ENCODE data around the gene ST3GAL3. TPM values are rescaled to one million over a fixed set of nuclear protein-coding genes. Genes with fewer than 3 reads are reported as not detected.

ST3GAL3 gene
- total and polyA plus RNA-seq, 8 donors: 1.6 to 68.3 (median 6.7) TPM

GRCh38 chr1:43944860-43945259, 237.5 kb downstream of the ST3GAL3 start:
- Histone ChIP-seq H3K4me1 (peaks cover 32 to 52% (median 40%) of the 10 kb centered on the region in 4 donors), H3K4me3 (no peak overlapping the region), H3K36me3 (peaks cover 5 to 8% (median 5%) of the 10 kb centered on the region in 4 donors), H3K27ac (no peak overlapping the region), H3K9me3 (no peaks in the 10 kb centered on the region), H3K27me3 (no peaks in the 10 kb centered on the region)
- no peak for TF ChIP-seq EP300 (IDR thresholded peaks at IDR 0.05)
- no peak for TF ChIP-seq POLR2AphosphoS5 (IDR thresholded peaks at IDR 0.05)
- no peak for TF ChIP-seq CTCF (IDR thresholded peaks at IDR 0.05)
- TF ChIP-seq POLR2A (IDR thresholded peaks at IDR 0.05): no peak
- intact Hi-C loops (cut with DNase I; ENCODE audit: low total_unique reads): no loop called here
- WGBS, 5 donors: 92 to 100% (median 100%) methylated on average over 1 of the region's 1 CpG
- DNase-seq: no peak

- DNase-seq: no peak
- Histone ChIP-seq H3K27me3 (no peaks in the 10 kb centered on the region), H3K27ac (peak overlapping the region; percentile 96 to 99 (median 97)), H3K4me3 (peak overlapping the region; percentile 63 to 91 (median 82)), H3K9me3 (no peaks in the 10 kb centered on the region), H3K4me1 (peaks cover 32 to 54% (median 42%) of the 10 kb centered on the region in 4 donors), H3K36me3 (peaks cover 6 to 17% (median 14%) of the 10 kb centered on the region in 4 donors)
- no peak for TF ChIP-seq CTCF (IDR thresholded peaks at IDR 0.05)
- no peak for TF ChIP-seq POLR2AphosphoS5 (IDR thresholded peaks at IDR 0.05)
- TF ChIP-seq POLR2A (IDR thresholded peaks at IDR 0.05): no peak
- no peak for TF ChIP-seq EP300 (IDR thresholded peaks at IDR 0.05)
- intact Hi-C loops (cut with DNase I; ENCODE audit: low total_unique reads): no loop called here
- 0 to 11% (median 3%) methylated on average over 3 of the region's 3 CpGs for WGBS, 5 donors
Observed at GRCh38 chr1:43945674-43946235, 238.4 kb downstream of the ST3GAL3 start.

DNA sequence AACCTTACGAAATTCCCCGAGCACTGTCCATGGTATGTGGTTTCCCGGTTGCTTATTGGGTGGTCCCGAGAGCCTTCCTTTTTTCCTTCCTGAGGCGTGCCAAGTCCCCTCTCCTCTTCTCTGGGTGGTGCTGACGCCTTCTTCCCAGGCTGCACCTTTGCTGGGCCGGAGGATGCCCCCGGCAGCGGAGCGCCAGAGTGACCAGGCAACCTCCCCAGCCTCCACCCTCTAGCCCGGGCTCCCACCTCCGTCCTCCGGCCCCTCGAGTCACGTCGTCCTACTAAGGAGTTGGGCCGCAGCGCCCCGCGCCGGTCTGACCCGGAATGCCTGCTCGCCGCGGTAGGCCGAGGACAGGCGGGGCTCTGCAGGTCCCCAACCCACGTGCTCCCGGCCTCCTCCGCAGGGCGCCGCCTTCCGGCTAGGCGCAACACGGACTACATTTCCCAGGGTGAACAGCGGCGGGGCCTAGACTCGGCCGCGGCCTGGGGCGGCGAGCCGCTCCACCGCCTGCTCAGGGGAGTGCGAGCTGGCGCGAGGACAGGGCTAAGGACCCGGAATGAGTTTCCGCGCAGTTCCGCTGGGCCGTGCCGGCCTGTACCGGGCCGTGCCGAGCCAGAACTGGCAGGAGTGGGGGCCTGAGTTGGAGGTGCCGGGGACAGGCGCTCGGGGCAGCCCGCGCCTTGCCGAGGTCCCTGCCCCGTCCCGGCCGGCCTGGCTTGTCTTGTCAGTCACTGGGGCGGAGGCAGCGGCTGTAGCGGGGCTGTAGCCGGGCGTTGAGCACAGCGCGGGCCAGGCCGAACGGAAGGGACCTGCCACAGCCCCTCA, 239.1 kb downstream of the ST3GAL3 start, which contains the start of gene IPO13:
Gene IPO13, plus strand, starts transcription at position 715 of the 825 bp plus-strand sequence. CDS start 651 bp downstream, outside the sequence.
- 0 to 1% (median 0%) methylated on average over 29 to 74 of the region's 74 CpGs for WGBS, 5 donors
- Histone ChIP-seq H3K27me3 (no peaks in the 10 kb centered on the region), H3K4me3 (peak within 1 kb of the TSS; percentile 63 to 91 (median 82)), H3K9me3 (no peaks in the 10 kb centered on the region), H3K36me3 (peaks cover 6 to 22% (median 18%) of the 10 kb centered on the region in 4 donors), H3K4me1 (peaks cover 32 to 54% (median 42%) of the 10 kb centered on the region in 4 donors), H3K27ac (peak within 1 kb of the TSS; percentile 96 to 99 (median 97))
- peak; percentile 94 to 99 for DNase-seq
- TF ChIP-seq POLR2A (IDR thresholded peaks at IDR 0.05) (no peak), CTCF (IDR thresholded peaks at IDR 0.05) (peak in 5 of 7 experiments; percentile 68 to 86 (median 81)), POLR2AphosphoS5 (IDR thresholded peaks at IDR 0.05) (peak; percentile 78 to 88 (median 79)), EP300 (IDR thresholded peaks at IDR 0.05) (no peak)
- intact Hi-C loops (cut with DNase I; ENCODE audit: low total_unique reads): no loop called here

DNA sequence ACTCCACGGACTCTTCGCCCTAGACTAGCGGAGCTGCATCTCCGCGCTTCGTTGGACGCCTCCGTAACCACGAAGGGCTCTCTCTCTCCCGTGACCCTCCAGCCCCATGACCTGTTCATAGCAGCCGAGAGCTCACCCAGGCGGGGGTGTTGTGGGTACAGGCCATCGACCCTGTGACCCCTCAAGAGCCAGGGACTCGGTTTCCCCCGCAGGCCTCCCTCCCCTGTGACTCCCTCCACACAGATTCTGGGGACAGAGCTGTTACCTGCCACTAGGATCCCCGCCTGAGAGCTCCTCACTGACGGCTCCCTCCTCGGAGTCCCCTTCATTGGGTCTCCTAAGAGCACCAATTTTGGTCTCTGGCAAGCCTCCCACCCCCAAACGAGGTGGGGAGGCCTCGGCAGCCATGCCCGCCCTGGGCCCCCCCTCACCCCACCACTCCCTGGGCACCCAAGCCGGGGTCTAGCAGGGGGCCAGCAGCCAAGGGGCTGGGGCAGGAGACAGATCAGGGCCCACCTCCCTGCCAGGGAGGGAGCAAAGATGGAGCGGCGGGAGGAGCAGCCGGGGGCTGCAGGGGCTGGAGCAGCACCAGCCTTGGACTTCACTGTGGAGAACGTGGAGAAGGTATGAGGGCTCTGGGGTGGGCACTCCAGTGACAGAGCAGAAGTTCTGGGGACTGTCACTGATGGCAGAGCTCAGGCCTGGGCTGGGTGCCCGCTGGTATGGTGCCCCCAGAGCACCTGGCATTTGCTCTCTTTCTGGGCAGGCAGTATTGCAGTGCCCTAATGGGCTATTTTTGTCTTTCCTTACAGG, 239.9 kb downstream of the ST3GAL3 start:
- peak overlapping the region; percentile 63 to 91 (median 82) for H3K4me3 ChIP-seq

More for the DNA sequence above, 239.9 kb downstream of the ST3GAL3 start:
- H3K27ac ChIP-seq: peak overlapping the region; percentile 96 to 99 (median 97)
- H3K4me1 ChIP-seq: peaks cover 32 to 56% (median 43%) of the 10 kb centered on the region in 4 donors
- no peaks in the 10 kb centered on the region for H3K9me3 ChIP-seq
- no peaks in the 10 kb centered on the region for H3K27me3 ChIP-seq
- intact Hi-C loops (cut with DNase I; ENCODE audit: low total_unique reads): no loop called here
- TF ChIP-seq CTCF (IDR thresholded peaks at IDR 0.05) (no peak), POLR2AphosphoS5 (IDR thresholded peaks at IDR 0.05) (no peak), POLR2A (IDR thresholded peaks at IDR 0.05) (no peak)
- no peak for DNase-seq
- peaks cover 6 to 22% (median 18%) of the 10 kb centered on the region in 4 donors for H3K36me3 ChIP-seq
- 4 to 7% (median 5%) methylated on average over 18 to 27 of the region's 27 CpGs for WGBS, 5 donors
